Measurements from ENCODE around the gene OR9G4. TPM values are rescaled to one million over a fixed set of nuclear protein-coding genes. Genes with fewer than 3 reads are reported as not detected.

Gene OR9G4
- total RNA-seq, 4 donors from 2014 or later, result not detected

GRCh38 chr11:56740107-56740506 lies 8.4 kb downstream of the OR9G4 start:
- ATAC-seq (no peak), DNase-seq (no peak)
- Histone ChIP-seq H3K9me3 (no peaks in the 10 kb centered on the region), H3K4me1 (no peaks in the 10 kb centered on the region), H3K4me3 (no peak overlapping the region), H3K36me3 (no peaks in the 10 kb centered on the region), H3K27ac (no peak overlapping the region), H3K27me3 (no peaks in the 10 kb centered on the region)
- TF ChIP-seq POLR2A (IDR thresholded peaks at IDR 0.05) (no peak), CTCF (IDR thresholded peaks at IDR 0.05 in 4 of 5, conservative IDR thresholded peaks at IDR 0.05 in 1 of 5) (no peak)
- in situ Hi-C loops (cut with MboI; ENCODE audit: low sequenced_read_pairs in 4 of 4) (no loop called here), intact Hi-C loops (cut with DNase I; ENCODE audit: low total_unique reads) (no loop called here)

GRCh38 chr11:56720513-56720912 lies 28.0 kb downstream of the OR9G4 start:
- TF ChIP-seq POLR2A (IDR thresholded peaks at IDR 0.05), result no peak
- TF ChIP-seq CTCF (IDR thresholded peaks at IDR 0.05 in 4 of 5, conservative IDR thresholded peaks at IDR 0.05 in 1 of 5), result no peak
- DNase-seq (no peak), ATAC-seq (no peak)
- in situ Hi-C loops (cut with MboI; ENCODE audit: low sequenced_read_pairs in 4 of 4) (no loop called here), intact Hi-C loops (cut with DNase I; ENCODE audit: low total_unique reads) (no loop called here)
- Histone ChIP-seq H3K4me1 (no peaks in the 10 kb centered on the region), H3K36me3 (no peaks in the 10 kb centered on the region), H3K9me3 (no peaks in the 10 kb centered on the region), H3K27me3 (no peaks in the 10 kb centered on the region), H3K27ac (no peak overlapping the region), H3K4me3 (no peak overlapping the region)

- ATAC-seq, result no peak
- Histone ChIP-seq H3K27ac (no peak overlapping the region), H3K4me1 (no peaks in the 10 kb centered on the region), H3K36me3 (no peaks in the 10 kb centered on the region), H3K4me3 (no peak overlapping the region), H3K27me3 (no peaks in the 10 kb centered on the region), H3K9me3 (no peaks in the 10 kb centered on the region)
- intact Hi-C loops (cut with DNase I; ENCODE audit: low total_unique reads) (no loop called here), in situ Hi-C loops (cut with MboI; ENCODE audit: low sequenced_read_pairs in 4 of 4) (no loop called here)
- no peak for DNase-seq
- TF ChIP-seq CTCF (IDR thresholded peaks at IDR 0.05 in 4 of 5, conservative IDR thresholded peaks at IDR 0.05 in 1 of 5) (no peak), POLR2A (IDR thresholded peaks at IDR 0.05) (no peak)
These were observed 32.1 kb downstream of the OR9G4 start for GRCh38 chr11:56716379-56716854.

- TF ChIP-seq CTCF (IDR thresholded peaks at IDR 0.05 in 4 of 5, conservative IDR thresholded peaks at IDR 0.05 in 1 of 5), result no peak
- TF ChIP-seq POLR2A (IDR thresholded peaks at IDR 0.05), result no peak
- intact Hi-C loops (cut with DNase I; ENCODE audit: low total_unique reads), result no loop called here
These were observed 34.3 kb downstream of the OR9G4 start for GRCh38 chr11:56714206-56714605.

GRCh38 chr11:56706486-56706885 lies 42.0 kb downstream of the OR9G4 start:
- in situ Hi-C loops (cut with MboI; ENCODE audit: low sequenced_read_pairs in 4 of 4), result no loop called here

More at GRCh38 chr11:56714206-56714605, 34.3 kb downstream of the OR9G4 start:
- Histone ChIP-seq H3K9me3 (no peaks in the 10 kb centered on the region), H3K27me3 (no peaks in the 10 kb centered on the region), H3K4me1 (no peaks in the 10 kb centered on the region), H3K36me3 (no peaks in the 10 kb centered on the region), H3K27ac (no peak overlapping the region), H3K4me3 (no peak overlapping the region)
- no peak for DNase-seq
- ATAC-seq, result no peak
- in situ Hi-C loops (cut with MboI; ENCODE audit: low sequenced_read_pairs in 4 of 4), result no loop called here

More at GRCh38 chr11:56706486-56706885, 42.0 kb downstream of the OR9G4 start:
- Histone ChIP-seq H3K9me3 (no peaks in the 10 kb centered on the region), H3K4me3 (no peak overlapping the region), H3K36me3 (no peaks in the 10 kb centered on the region), H3K27me3 (no peaks in the 10 kb centered on the region), H3K27ac (no peak overlapping the region), H3K4me1 (no peaks in the 10 kb centered on the region)
- intact Hi-C loops (cut with DNase I; ENCODE audit: low total_unique reads), result no loop called here
- ATAC-seq (no peak), DNase-seq (no peak)
- TF ChIP-seq POLR2A (IDR thresholded peaks at IDR 0.05) (no peak), CTCF (IDR thresholded peaks at IDR 0.05 in 4 of 5, conservative IDR thresholded peaks at IDR 0.05 in 1 of 5) (no peak)
